NCI-H345 (cell line): ENCODE measurements around the gene HECTD4.
"Not testable (repeated sequence)": the region's sequence is repeated elsewhere in the genome, so short reads cannot be mapped to it uniquely, and the experiment has no call there.

Experiments used
- DNase-seq: peaks from one replicate; lab custom pipeline; 2025; lab: John Stamatoyannopoulos, UW

Gene HECTD4

DNA sequence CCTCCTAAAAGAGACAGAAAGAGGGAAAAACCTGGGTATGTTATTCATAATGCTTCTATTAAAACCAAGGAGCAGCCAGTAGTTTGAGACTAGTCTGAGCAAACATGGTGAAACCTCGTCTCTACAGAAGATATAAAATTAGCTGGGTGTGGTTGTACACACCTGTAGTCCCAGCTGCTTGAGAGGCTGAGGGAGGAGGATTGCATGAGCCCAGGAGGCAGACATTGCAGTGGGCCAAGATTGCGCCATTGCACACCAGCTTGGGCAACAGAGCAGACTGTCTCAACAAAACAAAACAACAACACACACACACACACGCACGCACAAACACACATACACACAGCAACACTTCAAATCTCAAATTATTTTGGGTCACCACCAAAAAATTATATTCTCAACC lies 27.8 kb downstream of the HECTD4 start:
- no peak for DNase-seq

DNA sequence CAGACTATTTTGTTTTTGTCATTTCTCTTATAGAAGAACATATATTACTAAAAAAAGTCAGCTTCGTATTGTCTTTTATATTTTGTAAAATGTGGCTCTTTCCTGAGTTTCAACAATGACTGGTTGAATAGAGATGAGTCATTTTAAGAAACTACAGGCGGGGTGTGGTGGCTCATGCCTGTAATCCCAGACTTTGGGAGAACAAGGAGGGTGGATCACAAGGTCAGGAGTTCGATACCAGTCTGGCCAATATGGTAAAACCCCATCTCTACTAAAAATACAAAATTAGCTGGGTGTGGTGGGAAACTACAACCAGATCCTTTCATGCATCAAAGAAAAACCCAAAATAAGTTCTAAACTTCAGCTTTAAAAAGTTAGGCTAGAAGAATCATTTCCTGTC lies 28.8 kb downstream of the HECTD4 start:
- no peak for DNase-seq

DNA sequence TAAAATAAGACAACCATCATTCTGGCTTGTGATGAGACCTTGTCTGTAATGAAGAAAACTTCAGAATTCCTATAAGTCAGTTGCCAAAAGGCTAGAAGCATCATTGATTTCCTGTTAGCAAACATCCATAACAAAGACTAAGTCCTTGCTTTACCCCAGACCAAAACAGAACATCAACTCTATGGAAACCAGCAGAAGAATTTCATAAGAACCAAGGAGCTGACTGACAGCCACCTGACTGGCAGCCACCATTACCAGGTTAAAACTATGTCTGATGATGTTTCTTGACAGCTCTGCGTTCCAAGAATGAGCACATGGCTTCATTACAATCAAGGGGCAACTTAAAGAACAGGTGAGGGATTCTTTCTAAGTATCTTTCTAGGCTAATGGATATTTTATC lies 29.3 kb downstream of the HECTD4 start:
- DNase-seq: no peak

DNA sequence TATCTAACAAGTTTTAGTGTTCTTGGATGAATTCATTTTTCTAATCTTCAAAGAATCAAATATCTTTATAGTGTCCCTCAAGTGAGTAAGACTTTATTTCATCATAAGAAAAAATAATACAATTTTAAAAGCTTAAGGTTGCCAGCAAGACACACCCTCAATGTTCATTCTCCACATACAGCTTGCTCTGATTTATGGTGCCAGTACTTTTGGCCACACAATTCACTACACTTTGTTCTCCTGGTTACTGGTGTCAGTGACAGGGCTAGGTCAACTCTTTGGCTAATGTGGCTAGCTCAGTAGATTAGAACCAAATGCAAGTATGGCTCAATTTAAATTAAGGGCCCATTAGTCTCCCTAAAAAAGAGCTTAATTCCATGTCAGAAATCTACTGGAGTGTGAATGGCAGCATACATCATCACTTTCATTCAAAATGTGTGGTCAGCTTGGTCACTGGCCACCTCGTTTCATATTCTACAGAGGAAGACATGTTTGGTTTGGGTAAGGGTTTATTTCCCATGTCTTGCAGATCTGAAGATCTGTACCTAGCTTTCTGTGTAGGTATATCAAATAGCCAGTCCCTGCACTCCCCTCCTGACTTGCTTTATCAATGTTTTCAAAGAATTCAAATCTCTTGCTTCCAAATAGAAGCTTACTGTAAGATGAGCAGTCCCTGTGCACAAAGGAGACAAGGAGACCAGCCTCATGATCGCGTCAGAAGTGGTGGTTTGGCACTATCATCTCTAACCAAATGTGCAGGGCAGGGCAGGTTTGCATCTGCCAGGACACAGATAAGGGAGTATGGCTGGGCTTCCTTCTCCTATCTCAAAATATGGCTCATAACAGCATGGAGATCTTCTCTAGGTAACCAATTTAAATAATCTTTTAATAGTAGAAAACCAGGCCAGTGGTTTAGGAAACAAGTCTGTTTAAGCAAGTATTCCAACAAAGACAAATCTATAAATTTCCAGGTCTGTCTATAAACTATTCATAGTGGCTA lies 31.3 kb downstream of the HECTD4 start:
- DNase-seq: no peak

DNA sequence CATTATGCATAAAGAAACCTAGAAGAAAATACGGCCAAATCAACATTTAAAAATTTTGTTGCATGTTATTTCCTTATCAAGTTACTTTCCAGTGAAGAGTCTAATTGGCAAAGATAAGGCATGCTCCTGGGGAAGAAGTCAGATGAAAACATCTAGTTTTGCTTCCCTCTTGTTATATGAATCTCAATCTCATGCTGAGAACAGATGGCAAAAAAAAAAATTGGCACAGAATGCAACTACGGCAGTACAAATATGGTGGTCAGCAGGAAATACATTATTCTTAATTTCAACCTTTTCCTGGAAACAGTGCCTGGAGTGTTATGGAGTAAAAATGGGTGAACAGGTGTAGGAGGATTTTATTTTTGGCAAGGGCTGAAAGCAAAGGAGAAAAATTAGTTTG lies 32.8 kb downstream of the HECTD4 start:
- DNase-seq: no peak

DNA sequence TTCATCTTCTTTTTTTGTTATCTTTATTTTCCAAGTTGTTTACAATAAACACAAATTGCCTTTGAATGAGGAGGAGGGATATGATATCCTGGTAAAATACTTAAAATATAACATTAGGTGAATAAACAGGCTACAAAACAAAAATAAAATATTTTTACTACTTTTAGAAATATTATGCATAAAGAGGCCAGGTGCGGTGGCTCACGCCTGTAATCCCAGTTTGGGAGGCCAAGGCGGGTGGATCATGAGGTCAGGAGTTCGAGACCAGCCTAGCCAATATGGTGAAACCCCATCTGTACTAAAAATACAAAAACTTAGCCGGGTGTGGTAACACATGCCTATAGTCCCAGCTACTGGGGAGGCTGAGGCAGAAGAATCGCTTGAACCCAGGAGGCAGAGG lies 33.3 kb downstream of the HECTD4 start:
- not testable (repeated sequence) for DNase-seq

DNA sequence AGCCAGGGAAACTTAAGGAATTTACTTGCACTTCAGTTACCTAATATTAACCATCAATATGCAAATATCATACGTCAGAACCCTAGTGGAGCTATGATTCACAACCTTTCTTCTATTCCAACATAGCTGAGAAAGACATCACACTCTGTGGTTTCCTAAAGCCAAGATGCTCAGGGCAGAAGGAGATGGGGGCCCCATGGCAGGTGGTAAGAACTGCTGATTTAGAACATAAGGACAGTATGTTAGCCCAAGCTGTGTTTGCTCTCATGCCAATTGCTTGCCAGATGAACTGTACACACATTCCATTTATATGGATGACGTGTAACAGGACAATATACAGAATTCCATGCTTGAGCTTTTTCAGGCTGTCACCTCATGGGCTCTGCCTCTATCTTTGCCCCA lies 34.6 kb downstream of the HECTD4 start:
- DNase-seq: no peak

DNA sequence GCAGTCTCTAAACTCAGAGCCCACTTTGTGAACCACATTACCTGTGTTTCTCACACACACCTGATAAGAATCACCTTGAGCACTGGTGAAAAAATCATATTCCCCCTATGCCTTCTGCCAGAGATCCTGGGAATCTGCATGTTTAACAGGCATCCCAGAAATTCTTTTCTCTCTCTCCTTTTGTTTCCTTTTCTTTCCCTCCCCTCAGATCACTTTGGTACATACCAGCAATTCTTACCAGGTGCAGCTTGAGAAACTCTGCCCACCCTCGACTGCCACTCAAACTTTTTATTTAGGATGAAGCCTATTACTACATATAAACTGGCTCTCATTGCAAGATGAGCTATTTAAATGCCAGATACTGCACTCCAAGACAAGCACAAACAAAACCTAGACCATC lies 36.0 kb downstream of the HECTD4 start:
- no peak for DNase-seq

DNA sequence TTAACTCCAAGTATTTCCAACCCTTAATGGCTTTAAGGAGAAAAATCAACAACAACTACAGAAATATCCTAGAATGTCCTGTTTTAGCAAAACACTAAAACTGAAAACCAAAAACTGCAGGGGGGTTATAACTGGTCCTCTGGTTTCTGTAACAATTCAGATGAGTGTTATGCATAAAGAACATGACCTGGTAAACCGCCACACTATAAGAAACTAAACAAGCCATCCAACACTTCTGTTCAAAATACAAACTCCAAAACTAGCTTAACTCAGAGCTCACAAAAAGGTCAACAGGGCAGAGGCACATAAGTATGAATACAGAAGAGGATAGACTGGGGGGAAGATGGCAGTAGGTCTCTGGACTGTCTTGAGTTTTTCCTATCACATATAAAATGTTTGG lies 38.0 kb downstream of the HECTD4 start:
- DNase-seq: no peak

DNA sequence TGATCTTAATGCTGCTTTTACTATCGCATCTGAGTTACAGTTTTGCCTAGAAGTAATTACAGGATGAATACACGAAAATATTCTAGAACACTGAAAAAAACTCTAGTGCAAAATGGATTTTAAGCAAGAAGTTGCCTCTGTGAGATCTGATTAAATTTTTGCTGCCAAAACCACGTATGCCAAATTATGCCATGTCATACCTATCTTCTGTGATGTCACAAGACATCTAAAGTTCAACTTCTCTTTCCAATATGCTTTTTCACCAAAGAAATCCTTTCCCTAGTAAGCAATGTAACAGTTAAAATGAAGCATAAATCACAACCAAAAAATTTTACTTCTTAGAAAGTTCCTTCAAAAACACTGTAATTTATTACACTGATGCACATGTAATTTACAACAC lies 39.6 kb downstream of the HECTD4 start:
- DNase-seq: no peak

DNA sequence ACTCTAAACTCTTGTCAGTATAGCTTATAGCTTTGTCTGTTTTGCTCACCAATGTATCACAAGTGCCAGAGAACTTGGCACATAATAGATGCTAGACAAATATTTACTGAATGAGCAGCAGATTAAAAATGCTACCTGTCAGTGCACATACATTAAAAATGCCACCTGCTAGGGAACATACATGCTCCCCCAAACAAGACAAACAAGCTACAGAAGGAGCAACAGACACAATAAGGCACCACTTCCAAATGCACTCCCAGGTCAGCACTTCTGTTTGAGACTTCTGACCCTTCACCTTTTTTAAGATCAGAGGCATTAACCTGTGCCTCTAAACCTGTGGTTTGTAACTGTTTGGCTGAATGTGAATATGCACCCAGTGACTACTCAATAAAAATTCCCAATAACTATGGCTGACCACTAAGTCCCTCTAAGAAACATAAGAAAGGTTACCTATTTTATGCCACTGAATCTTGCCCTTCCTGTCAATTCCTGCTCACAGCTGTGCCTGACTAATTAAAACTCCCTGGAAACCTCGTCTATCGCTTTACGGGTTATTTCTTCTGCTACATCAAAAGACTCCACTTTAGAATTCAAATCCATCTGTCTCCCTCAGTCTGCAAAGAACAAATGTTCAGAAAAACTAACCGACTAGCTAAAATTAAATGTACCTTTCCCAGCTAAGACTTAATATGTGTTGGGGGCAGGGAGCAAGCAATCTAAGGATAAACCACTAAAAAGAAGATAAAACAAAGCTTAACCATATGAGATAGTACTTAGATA lies 41.0 kb downstream of the HECTD4 start:
- peak; percentile 51 for DNase-seq

DNA sequence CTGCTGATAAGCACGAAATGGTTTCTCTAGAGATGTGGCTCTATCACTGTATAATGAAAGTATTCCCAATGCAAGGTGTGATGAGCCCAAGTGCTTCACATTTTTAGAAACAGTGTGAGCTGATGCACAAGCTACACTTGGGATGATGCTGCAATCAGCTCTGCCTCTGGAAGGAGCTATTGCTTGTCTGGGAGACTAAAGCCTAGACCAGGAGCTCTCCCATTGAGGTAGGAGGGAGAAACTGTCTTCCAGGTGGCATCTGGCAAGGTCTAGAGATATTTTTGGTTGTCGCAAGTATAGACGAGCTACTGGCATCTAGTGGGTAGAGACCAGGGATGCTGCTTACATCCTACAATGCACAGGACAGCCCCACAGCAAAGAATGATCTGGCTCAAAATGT lies 42.0 kb downstream of the HECTD4 start:
- no peak for DNase-seq

DNA sequence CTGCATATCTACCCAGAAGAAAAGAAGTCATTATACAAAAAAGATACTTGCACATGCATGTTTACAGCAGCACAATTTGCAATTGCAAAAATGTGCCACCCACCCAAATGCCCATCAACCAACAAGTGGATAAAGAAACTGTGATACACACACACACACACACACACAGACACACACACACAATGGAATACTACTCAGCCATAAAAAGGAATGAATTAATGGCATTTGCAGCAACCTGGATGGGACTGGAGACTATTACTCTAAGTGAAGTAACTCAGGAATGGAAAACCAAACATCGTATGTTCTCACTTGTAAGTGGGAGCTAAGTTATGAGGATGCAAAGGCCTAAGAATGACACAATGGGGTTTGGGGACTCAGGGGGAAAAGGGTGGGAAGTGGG lies 47.2 kb downstream of the HECTD4 start:
- not testable (repeated sequence) for DNase-seq

DNA sequence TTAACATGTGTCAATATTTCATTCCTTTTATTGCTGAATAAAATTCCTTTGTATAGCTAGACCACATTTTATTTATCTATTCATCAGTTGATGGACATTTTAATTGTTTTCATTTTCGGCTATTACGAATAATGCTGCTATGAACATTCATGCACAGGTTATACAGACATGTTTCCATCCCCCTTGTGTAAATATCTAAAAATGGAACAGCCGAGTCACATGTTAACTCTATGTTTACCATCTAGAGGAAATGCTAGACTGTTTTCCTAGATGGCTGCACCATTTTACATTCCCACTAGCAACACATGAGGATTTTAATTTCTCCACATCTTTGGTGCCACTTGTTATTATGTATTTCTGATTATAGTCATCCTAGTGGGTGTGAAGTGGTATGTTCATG lies 49.2 kb downstream of the HECTD4 start:
- no peak for DNase-seq

DNA sequence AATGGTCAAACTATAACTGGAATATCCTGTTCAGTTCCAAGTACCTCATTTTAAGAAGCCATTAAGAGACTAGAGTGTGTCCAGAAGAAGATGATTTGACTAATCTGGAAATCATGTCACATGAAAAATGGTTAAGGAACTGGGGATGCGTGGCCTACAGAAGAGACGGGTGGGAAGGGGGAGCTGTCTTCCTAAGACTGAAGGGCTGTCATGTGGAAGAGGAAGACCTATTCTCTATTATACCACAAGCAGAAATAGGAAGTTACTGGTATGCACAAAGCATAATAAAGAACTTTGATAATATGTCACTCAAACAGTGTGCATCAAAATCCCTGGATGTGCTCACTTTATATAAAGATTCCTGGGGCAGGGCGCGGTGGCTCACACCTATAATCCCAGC lies 50.3 kb downstream of the HECTD4 start:
- no peak for DNase-seq

DNA sequence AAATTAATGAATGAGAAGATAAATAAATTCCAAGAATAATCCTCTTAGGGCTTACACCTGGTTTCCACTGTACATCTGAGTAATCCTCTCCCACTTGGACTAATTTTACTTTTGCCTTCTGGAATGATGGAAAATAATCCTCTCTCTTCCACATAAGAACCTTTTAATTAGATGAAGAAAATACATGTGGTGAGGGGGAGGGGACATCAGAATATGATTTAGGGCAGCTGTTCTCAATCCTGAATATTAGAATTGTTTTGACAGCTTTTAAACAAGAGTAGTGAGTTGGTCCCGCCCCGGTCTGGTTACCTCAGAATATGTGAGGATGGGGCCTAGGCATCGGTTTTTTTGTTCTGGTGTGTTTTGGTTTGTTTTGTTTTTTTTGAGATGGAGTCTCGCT lies 51.5 kb downstream of the HECTD4 start:
- no peak for DNase-seq

DNA sequence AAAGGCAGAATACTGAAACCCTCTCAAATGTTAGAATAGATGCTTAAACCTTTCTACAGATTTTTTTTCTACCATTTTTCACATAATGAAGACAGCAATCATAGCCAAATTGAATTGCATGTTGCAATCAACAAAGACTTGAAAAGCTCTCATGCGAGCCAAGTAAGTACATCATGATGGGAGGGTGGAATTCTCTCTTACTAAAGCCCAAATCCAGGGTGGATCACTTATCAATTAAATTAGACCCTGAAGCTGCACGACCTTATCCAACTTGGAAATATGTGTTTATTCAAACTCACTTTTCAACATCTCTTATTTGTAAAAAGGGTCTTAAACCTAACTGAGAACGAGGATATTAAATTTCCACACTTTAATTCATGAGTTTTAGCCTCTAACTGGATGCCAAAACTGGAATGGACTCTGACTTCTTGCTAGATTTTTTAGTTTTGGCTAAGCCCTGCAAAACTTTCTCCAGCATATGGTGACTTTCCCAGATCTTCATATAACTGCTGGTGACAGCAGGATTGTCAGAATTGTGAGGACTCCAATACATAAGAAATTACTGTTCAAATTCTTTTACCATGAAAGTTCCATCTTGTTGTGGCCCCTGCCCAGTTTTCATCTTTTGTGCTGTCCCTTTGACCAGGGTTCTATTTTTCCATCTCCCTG lies 53.6 kb downstream of the HECTD4 start:
- no peak for DNase-seq

DNA sequence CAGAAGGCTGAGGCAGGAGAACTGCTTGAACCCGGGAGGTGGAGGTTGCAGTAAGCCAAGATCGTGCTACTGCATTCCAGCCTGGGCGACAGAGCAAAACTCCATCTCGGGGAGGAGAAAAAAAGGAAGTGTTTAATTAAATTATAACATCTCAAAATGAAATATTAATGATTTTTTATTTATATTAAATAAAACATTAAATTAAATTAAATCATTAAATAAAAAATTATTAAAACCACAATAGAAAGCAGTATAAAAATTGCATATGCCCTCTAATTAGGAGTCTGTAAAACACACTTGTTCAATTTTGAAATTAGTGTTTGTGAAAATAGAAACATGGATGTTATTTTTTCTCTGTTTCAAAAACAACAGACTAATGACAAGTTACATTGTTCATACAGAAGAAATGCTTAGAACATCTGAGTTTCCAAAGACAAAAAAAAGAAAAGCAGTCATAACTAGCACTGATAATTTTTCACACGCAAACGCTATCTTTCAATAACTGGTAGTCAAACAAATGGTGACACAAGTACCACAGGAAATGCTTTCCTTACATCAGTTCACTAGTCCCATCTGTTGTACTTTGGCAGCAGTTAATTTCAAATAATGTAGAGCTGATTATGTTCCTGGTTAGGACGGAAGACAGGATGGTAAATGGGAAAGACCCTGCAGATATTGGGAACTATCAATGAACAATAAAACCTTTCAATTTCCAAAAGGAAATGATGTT lies 54.9 kb downstream of the HECTD4 start:
- DNase-seq: no peak

DNA sequence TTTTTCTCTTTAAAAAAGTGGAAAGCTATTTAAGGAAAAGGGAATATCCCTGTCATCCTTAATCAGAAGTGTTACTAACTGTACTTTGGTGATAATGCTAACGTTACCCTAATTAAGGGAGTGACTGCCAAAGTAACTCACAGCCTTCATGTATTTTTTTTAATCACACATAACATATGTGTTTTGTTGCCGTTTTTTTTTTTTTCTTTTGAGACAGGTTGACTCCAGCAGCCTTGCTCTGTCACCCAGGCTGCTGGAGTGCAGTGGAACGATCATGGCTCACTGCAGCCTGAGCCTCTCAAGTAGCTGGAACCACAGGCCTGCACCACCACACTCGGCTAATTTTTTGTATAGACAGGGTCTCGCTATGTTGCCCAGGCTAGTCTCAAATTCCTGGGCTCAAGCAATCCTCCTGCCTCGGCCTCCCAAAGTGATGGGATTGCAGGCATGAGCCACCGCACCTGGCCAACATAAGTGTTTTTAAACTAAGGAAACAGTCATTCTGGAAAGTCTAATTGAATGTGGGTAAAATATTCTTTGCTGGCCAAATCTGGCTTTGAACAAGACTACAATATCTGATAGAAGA lies 56.5 kb downstream of the HECTD4 start:
- DNase-seq: no peak

DNA sequence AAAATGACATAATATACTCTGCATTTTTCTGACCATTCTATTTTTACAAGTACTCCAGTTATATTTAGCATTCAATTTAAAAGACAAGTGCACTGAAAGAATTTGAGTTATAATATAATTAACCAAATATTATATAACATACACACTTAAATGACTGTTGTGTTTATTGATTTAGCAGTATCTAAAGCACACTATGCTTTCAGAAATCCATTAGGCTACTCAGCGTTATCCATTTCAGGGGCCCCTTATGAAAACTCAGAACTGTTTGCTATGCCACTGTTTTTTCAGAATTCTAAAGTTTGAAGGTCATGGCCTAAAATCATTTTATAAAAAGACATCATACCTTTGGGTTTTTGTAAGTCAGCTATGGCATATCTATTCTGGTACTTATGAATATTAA lies 57.1 kb downstream of the HECTD4 start:
- no peak for DNase-seq

DNA sequence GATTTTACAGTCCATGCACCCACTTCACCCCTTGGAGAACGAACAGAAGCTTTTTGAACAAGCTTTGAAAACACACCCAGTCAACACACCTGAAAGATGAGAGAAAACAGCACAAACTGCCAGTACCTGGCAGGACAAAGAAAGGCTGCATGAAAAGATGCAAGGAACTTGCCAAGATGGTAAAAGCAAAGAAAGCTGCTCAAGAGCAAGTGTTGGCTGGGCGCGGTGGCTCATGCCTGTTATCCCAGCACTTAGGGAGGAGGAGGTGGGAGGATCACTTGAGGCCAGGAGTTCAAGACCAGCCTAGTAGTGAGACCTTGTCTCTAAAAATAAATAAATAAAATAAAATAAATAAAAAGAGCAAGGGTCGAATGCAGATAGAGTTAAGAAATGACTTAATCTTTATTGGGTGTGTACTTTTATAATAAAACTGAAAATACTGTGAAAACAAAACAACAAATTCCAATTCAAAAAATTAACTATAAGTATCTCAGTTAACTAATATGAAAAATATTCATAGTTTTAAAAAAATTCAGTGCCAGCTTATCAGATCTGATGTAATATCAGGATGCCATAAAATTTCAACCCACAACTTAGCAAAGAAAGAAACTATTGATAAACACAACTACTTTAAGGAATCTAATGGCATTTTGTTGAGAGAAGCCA lies 59.2 kb downstream of the HECTD4 start:
- DNase-seq: no peak
